ENCODE data around the gene OGFOD1. TPM values are rescaled to one million over a fixed set of nuclear protein-coding genes. Genes with fewer than 3 reads are reported as not detected.

OGFOD1 gene
- total RNA-seq: 10 to 100 TPM; 34.8 to 37.1 TPM

GRCh38 chr16:56450986-56451752 is at the start of gene OGFOD1, which contains the start of gene NUDT21:
Gene OGFOD1 (plus strand): TSS chr16:56451554. CDS start chr16:56451613, 59 bp downstream.
Gene NUDT21 (minus strand): TSS chr16:56451332. CDS start chr16:56451202, 130 bp downstream.

GRCh38 chr16:56425439-56425832 is 25.9 kb upstream of the OGFOD1 start, which contains the start of gene AMFR:
Gene AMFR (minus strand): TSS chr16:56425545. CDS start chr16:56425327, 218 bp downstream.

GRCh38 chr16:56519459-56520250 is 68.3 kb downstream of the OGFOD1 start, which contains the start of gene BBS2:
Gene BBS2 (minus strand): TSS chr16:56520024. CDS start chr16:56519862, 162 bp downstream.

Other genes with a start within 250 kb of the OGFOD1 start
- 10 to 100 TPM; 53.4 to 53.9 TPM for gene AMFR, start 26.0 kb upstream of the OGFOD1 start, total RNA-seq
- 100 to 1,000 TPM; 175 TPM for gene NUDT21, start 222 bp upstream of the OGFOD1 start, total RNA-seq
- gene BBS2, start 68.5 kb downstream of the OGFOD1 start, total RNA-seq: 10 to 100 TPM; 21.7 to 22.4 TPM
- gene MT4, start 113.5 kb downstream of the OGFOD1 start, total RNA-seq: not detected
- 1 to 10 TPM; 4.3 to 4.8 TPM for gene MT3, start 138.0 kb downstream of the OGFOD1 start, total RNA-seq
- 10 to 100 TPM; 46.6 to 52.2 TPM for gene MT2A, start 157.0 kb downstream of the OGFOD1 start, total RNA-seq
- gene MT1E, start 174.2 kb downstream of the OGFOD1 start, total RNA-seq: 10 to 100 TPM; 15.5 to 21.7 TPM
- gene MT1M, start 181.1 kb downstream of the OGFOD1 start, total RNA-seq: not detected
- not detected for gene MT1A, start 187.1 kb downstream of the OGFOD1 start, total RNA-seq
- not detected for gene MT1B, start 200.3 kb downstream of the OGFOD1 start, total RNA-seq
- gene MT1F, start 206.4 kb downstream of the OGFOD1 start, total RNA-seq: 10 to 100 TPM; 22.0 to 23.7 TPM
- gene MT1G, start 216.5 kb downstream of the OGFOD1 start, total RNA-seq: 1 to 10 TPM; 3.2 to 4.7 TPM
- gene MT1H, start 218.3 kb downstream of the OGFOD1 start, total RNA-seq: not detected
- gene MT1X, start 230.9 kb downstream of the OGFOD1 start, total RNA-seq: 10 to 100 TPM; 45.1 to 49.9 TPM

All from activated naive CD4-positive, alpha-beta T cell treated with anti-CD3 and anti-CD28 coated beads, Interleukin-2, amount 10 ng/mL, durations not matched to agents 5 hours and 36 hours (primary cell).